ENCODE results near the gene CABP2. TPM values are rescaled to one million over a fixed set of nuclear protein-coding genes. Genes with fewer than 3 reads are reported as not detected.
"Not testable (repeated sequence)": the region's sequence is repeated elsewhere in the genome, so short reads cannot be mapped to it uniquely, and the experiment has no call there.

Gene CABP2
- total RNA-seq, 1 experiment from 2014 or later, result not detected

DNA sequence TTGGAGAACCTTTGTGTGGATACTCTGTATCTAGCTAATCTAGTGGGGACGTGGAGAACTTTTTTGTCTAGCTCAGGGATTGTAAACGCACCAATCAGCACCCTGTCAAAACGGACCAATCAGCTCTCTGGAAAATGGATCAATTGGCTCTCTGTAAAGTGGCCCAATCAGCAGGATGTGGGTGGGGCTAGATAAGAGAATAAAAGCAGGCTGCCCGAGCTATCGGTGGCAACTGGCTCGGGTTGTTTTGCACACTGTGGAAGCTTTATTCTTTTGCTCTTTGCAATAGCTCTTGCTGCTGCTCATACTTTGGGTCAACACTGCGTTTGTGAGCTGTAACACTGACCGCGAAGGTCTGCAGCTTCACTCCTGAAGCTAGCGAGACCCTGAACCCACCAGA, 46.6 kb downstream of the CABP2 start:
- not testable (repeated sequence) for DNase-seq (ENCODE audit: low read depth)

DNA sequence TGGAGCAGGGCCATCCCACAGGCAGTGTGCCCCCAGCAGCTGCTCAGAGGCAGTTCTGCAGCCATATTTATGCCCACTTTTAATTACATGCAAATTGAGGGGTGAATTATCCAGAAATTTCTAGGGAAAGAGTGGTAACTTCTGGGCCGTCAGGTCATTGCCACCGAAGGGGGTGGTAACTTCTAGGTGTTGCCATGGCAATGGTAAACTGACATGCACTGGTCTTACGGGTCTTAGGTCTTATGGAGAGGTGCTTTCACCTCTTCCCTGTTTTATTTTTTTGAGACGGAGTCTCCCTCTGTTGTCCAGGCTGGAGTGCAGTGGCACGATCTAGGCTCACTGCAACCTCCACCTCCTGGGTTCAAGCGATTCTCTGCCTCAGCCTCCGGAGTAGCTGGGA, 50.4 kb downstream of the CABP2 start:
- no peak for DNase-seq (ENCODE audit: low read depth)

DNA sequence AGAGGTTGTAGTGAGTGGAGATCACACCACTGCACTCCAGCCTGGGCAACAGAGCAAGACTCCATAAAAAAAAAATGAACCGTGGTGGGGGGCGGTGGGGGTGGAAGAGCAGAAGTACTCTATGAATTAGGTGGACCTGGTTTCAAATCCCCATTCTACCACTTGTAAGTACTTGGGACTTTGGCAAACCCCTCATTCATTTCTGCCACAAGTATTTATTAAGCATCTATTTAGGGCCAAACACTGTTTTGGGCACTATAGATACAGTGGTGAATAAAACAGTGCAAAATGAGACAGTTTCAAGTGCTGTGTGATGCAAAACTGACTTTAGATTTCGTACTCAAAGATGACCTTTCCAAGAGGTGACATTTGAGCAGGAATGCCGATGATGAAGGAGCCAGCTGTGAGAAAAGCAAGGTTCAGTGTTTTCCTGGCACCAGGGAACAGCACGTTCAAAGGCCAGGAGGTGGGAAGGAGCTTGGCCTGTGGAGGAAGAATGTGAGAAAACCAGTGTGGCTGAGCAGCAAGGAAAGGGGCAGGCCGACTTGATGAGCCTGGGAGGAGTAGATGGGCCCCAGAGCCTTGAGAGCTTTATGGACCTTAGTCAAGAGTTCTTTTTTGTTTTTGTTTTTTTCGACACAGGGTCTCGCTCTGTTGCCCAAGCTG, 52.8 kb downstream of the CABP2 start:
- DNase-seq (ENCODE audit: low read depth), result no peak

DNA sequence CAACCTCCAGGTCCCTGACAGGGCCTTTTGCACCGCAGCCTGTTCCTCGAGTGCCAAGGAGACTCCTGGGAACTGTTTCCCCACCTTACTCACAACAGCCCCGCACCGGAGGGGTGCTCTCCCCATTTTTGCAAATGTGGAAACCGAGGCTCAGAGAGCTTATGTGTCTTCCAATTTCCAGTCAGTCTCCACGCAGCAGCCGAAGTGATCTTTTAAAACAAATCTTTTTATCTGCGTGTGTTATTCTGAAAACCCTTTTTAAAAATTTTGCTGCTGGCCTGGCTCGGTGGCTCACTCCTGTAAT, 53.8 kb downstream of the CABP2 start:
- DNase-seq (ENCODE audit: low read depth), result no peak

Other genes with a start within 250 kb of the CABP2 start
- gene ANKRD13D, start 234.1 kb downstream of the CABP2 start, total RNA-seq (2014; rRNA removed; shearing (Covaris generic)), result 9.8 and 14.9 TPM in 2 replicates
- gene SSH3, start 219.9 kb downstream of the CABP2 start, total RNA-seq (2014; rRNA removed; shearing (Covaris generic)), result 17.5 and 18.4 TPM in 2 replicates
- gene POLD4, start 169.9 kb downstream of the CABP2 start, total RNA-seq (2014; rRNA removed; shearing (Covaris generic)), result 127 and 137 TPM in 2 replicates
- gene CLCF1, start 149.8 kb downstream of the CABP2 start, total RNA-seq (2014; rRNA removed; shearing (Covaris generic)), result 16.2 and 22.6 TPM in 2 replicates
- 7.3 and 13.3 TPM in 2 replicates for gene RAD9A, start 131.5 kb downstream of the CABP2 start, total RNA-seq (2014; rRNA removed; shearing (Covaris generic))
- 223 and 247 TPM in 2 replicates for gene PPP1CA, start 121.6 kb downstream of the CABP2 start, total RNA-seq (2014; rRNA removed; shearing (Covaris generic))
- not detected in 2 replicates for gene TBC1D10C, start 119.4 kb downstream of the CABP2 start, total RNA-seq (2014; rRNA removed; shearing (Covaris generic))
- 0.22 TPM in 1 of 2 replicates, not detected in the other for gene CARNS1, start 107.8 kb downstream of the CABP2 start, total RNA-seq (2014; rRNA removed; shearing (Covaris generic))
- 36.6 and 37.1 TPM in 2 replicates for gene RPS6KB2, start 95.0 kb downstream of the CABP2 start, total RNA-seq (2014; rRNA removed; shearing (Covaris generic))
- 0.20 and 0.47 TPM in 2 replicates for gene PTPRCAP, start 85.8 kb downstream of the CABP2 start, total RNA-seq (2014; rRNA removed; shearing (Covaris generic))
- gene CORO1B, start 80.0 kb downstream of the CABP2 start, total RNA-seq (2014; rRNA removed; shearing (Covaris generic)), result 79.7 and 137 TPM in 2 replicates
- gene GPR152, start 70.7 kb downstream of the CABP2 start, total RNA-seq (2014; rRNA removed; shearing (Covaris generic)), result not detected in 2 replicates
- gene CABP4, start 68.1 kb downstream of the CABP2 start, total RNA-seq (2014; rRNA removed; shearing (Covaris generic)), result 6.9 and 9.0 TPM in 2 replicates
- 13.5 and 16.1 TPM in 2 replicates for gene TMEM134, start 54.2 kb downstream of the CABP2 start, total RNA-seq (2014; rRNA removed; shearing (Covaris generic))
- 65.7 and 81.6 TPM in 2 replicates for gene AIP, start 40.4 kb downstream of the CABP2 start, total RNA-seq (2014; rRNA removed; shearing (Covaris generic))
- 18.7 and 36.7 TPM in 2 replicates for gene PITPNM1, start 18.1 kb downstream of the CABP2 start, total RNA-seq (2014; rRNA removed; shearing (Covaris generic))
- 63.8 and 71.7 TPM in 2 replicates for gene CDK2AP2, start 15.3 kb downstream of the CABP2 start, total RNA-seq (2014; rRNA removed; shearing (Covaris generic))
- 436 and 441 TPM in 2 replicates for gene GSTP1, start 60.4 kb upstream of the CABP2 start, total RNA-seq (2014; rRNA removed; shearing (Covaris generic))
- gene NDUFV1, start 83.5 kb upstream of the CABP2 start, total RNA-seq (2014; rRNA removed; shearing (Covaris generic)), result 118 and 153 TPM in 2 replicates
- 2.6 and 5.7 TPM in 2 replicates for gene NUDT8, start 106.5 kb upstream of the CABP2 start, total RNA-seq (2014; rRNA removed; shearing (Covaris generic))
- not detected in 2 replicates for gene TBX10, start 116.3 kb upstream of the CABP2 start, total RNA-seq (2014; rRNA removed; shearing (Covaris generic))
- gene ACY3, start 127.3 kb upstream of the CABP2 start, total RNA-seq (2014; rRNA removed; shearing (Covaris generic)), result 0.91 TPM in 2 replicates
- not detected in 2 replicates for gene ALDH3B2, start 151.2 kb upstream of the CABP2 start, total RNA-seq (2014; rRNA removed; shearing (Covaris generic))

Data from M059J (cell line).